CD4-positive, alpha-beta T cell treated with Interleukin-10 for 1 hour (primary cell): ENCODE data around the gene SYT2.
"Not testable (repeated sequence)": the region's sequence is repeated elsewhere in the genome, so short reads cannot be mapped to it uniquely, and the experiment has no call there.

Experiments
- DNase-seq: peaks from one replicate; pipeline ENCODE4 v3.0.0-alpha.2; 2020

SYT2 gene

DNA sequence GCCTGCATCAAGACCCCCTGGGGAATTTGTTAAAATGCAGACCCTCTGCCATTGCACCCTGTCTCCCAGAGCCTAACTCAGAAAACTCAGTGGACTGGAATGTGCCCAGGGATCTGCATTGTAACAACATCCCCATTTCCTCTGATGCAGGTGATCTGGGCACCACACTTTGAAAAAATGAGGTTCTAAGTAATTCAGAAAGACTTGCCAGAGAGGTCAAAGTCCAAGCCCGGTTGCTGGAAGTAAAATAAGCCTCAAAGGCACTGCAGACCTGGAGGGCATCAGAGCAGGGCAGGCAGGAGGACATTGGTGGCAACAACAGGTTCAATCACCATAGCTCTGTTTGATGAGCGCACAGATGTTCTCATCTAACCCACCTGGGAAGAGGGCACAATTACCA is 90.7 kb downstream of the SYT2 start:
- DNase-seq = no peak

DNA sequence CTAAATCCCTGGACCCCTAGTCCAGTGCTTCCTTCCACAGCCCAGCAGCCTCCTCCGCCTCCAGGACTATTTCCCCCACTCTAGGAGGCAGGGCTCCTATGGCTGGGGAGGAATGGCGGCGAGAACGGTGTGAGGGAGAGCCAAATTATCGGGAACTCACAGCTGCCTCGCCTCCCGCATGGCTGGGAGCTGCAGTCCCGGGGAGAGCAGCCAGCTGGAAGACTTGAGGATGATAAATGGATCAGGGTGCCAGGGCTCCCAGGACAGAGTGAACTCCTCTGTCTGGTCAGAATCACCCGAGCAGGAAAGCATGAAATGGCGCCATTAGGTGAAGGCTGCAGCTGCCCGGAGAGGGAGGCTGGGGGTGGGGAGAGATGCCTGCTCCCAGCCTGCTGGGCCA is 91.2 kb downstream of the SYT2 start:
- DNase-seq = not testable (repeated sequence)

DNA sequence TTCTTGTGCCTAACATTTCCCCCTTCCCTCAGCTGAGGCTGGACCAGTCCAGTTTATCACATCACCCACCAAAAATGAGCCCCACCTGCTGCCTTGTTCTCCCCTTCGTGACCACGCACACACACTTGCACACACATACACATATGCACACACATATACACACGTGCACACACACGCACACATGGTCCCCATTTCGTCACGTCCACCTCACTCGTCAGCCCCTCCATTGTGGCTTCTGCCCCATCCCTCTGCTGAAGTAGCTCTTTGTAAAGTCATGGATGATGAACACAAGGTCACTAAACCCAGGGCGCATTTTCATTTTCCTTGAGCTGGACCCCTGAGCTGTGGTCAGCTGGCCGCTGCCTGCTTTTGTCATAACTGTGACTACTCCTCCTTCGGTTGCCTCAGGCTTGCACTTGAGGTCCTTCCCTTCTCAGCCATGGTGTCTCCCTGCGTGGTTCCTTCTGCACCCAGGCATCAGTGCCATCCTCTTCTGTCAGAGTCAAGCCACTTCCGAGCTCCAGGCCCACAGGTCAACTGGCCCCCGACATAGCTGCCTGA is 93.8 kb downstream of the SYT2 start:
- no peak for DNase-seq

DNA sequence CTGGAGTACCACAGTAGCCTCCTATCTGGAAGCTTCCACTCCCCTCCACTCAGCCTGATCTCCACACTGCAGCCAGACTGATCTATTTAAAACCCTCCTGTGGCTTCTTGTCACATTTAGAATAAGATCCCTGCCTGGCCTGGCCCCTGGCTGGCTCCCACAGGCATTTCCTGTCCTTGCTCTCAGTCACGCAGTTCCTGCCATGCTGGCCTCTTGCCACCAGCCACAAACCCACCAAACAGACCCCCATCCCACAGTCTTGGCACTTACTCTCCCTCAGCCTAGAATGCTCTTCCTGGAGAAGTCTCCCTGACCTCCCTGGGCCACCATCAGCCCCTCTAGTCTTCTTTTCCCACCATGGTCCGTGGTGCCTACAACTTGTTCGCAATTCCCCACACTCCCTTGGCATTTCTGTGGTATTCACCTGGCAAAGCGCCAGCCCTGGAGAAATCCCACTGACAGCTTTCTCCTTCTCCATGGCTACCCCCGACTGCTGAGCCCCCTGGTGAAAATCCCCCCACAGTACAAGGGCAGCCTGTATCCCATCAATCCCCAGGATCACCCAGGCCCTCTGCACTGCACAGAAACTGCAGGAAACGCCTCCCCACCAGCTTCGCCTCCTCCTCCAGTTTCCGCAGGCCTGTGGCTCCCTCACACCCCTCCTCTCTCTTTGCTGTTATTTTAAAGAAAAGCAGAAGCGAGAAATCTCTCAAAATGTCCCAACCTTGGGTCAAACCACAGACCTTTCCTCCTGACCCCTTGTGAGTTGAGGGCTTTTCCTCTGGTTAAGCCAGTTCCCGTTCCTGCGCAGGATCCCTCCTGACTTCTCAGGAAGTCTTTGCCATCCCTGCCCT is 94.5 kb downstream of the SYT2 start:
- no peak for DNase-seq

DNA sequence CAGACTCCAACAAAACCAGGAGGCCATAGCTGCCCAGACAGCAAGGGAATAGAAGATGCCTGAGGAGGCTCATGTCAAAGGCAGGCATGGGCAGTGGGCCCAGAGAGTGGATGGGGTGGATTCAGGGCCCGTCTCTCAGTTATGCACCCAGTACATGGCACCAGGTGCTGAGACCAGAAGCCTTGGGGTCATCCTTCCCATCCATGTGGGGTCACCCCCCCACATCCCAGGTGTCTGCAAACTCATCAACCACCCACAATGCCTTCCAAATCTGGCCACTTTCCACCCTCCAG is 95.1 kb downstream of the SYT2 start:
- DNase-seq = not testable (repeated sequence)

DNA sequence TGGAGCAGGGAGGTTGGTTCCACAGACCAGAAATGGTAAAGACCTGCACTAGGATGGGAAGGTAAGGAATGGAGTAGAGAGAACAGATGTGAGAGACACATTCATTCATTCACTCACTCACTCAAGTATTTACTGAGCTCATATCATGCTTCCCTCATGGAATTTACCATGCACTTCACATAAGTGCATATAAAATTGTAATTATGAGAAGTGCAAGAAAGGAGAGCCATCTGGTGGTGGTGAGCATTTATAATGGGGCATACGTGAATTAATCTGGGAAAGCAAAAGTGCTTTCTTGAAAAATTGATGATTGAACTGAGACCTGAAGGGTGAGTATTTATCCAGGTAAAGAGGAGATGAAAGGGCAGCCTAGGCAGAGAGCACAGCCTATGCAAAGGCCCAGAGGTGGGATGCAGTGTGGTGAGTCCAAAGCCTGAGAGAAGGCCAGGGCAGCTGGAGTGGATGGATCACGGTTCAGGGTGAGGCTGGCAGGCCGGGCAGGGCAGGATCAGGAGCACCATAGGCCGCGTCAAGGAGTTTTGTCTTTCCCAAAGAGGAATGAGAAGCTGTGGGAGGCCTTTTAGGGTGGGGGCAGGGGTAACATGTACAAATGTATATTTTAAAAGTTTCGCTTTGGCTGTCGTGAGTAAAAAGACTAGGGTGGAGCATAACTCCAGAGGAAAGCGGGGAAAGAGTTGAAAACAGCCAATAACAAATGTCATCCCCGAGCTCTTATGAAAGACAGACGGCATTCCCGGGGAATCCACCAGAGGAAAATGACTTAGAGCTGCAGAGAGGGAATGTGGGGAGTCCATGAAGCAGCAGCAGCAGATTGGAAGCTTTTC is 95.7 kb downstream of the SYT2 start:
- not testable (repeated sequence) for DNase-seq

DNA sequence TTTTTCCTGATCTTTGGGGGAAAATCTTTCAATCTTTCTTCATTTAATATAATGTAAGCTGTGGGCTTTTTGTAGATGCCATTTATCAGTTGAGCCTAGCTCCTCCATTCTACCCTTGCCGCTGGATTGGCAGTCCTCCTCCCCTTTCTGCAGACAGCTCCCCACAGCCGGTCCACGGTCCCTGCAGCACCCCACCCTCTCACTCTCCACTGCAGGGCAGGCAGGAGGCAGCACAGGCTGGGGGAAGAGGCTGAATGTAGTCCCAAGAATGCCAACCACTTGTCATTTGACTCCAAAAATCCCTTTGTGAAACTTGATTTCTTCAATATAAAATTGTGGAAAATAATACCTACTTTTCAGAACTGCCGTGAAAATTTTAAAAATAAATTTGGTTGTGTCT is 96.7 kb downstream of the SYT2 start:
- no peak for DNase-seq

DNA sequence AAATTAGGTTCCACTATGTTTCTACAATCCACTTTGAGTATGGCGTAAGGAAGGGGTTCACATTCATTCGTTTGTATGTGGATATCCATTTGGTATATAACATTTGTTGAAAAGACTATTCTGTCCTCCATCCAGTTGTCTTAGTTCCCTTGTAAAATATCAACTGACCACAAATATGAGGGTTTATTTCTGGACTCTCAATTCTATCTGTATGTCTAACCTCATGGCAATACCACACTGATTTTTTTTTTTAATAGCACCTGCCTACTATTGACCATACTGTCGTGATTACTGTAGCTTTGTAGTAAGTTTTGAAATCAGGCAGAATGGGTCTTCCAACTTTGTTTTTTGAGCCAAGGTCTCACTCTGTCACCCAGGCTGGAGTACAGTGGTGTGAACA is 98.2 kb downstream of the SYT2 start:
- DNase-seq = not testable (repeated sequence)

DNA sequence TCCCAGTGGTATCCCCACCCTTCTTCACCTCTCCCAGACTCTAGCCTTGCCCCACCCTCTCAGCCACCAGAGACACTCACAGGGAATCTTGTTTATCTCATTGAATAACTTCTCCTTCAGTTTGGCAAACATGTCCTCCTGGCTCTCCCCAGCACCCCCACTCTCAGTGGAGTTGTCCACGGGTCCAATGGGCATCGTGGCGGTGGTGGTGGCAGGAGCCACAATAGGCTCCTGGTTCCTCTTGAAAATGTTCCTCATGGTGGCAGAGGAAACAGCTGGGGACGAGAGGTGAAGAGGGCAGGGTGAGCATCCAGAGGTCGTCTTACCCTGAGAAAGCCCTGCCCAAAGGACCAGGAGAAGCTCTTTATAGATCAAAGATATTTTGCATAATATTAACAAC is 104.7 kb downstream of the SYT2 start:
- no peak for DNase-seq

DNA sequence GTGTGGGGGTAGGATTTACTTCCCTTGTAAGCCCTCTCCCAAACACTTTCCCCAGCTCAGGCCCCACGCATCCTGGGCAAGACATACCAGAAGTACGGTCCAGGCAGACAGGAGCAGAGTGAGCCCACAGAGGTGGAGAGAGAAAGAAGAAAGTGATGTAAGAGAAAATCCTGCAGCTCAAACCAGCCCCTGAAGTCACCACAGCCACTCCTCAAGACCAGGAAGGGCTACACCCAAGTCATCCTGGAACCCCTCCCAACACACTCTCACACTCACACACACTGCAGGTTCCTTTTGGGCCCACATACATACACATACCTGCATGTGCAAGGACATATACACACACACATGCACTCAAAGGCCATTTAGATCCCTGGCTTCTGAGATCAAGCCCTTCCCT is 106.8 kb downstream of the SYT2 start:
- no peak for DNase-seq

DNA sequence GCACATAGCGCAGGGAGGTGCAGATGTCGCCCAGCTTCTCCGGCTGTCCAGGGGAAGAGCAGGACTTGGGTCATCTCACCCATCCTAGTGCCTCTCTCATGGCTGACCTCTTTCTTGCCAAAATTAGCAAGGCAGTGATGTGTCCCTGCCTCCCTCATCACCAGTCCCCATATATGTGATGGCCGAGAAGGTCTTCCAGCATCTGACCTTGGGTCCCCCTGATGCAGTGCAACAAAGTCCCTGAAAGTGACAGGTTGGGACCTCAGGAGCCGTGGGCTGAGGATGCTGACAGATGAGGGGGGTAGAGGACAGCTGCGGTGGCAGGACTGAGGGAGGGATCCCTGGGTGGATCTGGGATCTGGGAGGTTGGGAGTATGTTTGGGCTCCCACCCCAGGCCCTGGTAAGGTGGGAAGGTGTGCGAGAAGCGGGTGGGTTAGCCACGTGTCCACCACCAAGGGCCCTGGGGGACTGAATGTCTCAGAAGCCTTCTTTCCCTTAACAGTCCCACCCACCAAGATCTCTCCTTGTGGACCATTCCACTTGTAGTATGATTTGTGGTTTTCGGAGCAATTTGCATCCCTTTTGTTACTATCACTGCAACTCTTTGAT is 109.7 kb downstream of the SYT2 start:
- no peak for DNase-seq

DNA sequence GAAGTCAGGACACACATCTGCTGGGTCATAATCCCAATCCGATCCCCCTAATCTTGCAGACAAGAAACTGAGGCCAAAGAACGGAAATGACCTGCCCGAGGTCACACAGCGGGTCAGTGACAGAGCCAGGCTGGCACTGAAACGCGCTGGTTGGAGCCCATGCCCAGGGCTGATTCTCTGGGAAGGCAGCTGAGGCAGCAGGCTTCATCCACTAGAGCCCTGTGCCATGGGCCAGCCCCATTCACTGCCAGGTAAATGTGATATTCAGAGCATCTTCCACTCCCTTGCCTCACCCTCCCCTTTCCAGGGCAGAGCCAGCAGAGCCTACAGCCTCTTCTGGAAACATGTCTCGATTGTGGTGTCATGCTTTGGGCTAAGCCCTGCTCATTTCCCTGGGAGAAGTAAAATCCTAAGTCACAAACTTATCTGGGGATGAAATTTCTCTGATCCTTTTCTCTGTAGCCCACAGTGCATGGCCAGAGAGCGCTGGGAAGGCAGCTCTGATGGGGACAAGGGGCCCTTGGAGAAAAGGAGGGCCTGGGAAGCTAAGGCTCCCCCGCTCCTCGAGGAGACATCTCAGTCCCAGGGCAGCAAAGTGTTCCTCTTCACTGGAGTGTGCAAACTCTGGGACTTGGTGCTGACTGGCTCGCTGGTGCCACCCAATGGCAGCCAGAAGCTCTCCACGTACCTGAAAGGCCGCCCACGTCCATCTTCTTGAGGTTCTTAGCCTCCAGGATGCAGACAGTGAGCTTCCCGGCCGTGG is 110.4 kb downstream of the SYT2 start:
- DNase-seq = peak; percentile 22

DNA sequence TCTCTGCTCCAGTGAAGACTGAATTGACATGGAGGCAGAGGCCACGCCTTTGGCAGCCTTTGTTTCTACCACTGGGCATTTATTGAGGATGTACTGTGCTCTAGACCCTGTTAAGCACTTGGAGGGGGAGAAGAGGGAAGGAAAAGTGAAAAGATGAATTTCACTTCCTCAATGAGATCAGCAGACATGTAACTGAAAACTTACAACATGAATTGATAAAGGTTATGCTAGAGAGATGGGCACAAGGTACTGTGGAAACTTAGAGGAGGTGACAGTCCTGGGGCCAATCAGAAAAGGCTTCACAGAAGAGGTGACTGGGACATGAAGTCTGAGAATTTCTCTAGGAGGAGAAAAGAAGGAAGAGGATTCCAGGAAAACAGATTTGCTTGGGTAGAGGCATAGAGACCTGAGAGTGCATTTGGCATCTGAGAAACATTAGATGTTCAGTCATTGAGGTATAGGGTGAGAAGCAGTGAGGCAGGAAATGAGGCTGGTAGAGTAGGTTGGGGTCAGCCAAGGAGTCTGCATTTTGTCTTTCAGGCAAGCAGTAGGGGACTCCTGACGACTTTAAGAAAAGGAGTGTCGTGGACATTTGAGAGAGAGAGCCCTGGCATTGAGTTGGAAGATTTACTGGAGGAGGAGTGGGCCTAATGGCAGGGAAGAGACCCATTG is 113.0 kb downstream of the SYT2 start:
- no peak for DNase-seq

DNA sequence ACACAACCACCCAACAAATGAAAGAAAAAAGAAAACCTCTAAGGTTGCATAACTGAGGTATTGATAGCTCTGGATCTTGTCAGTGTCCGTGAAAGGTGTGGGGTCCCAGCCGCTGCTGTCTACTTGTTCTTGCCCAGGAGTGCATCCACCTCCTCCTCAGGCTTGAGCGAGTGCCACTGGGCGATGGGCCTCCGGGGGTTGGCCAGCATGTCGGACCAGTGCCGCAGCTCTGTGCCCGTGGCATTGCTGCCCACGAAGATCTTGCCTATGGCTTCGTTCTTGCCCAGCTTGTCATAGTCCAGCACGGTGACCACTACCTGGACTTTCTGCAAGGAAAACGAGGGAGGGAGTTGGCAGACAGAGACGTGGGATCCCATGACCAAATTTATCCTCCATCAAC is 113.6 kb downstream of the SYT2 start:
- no peak for DNase-seq

DNA sequence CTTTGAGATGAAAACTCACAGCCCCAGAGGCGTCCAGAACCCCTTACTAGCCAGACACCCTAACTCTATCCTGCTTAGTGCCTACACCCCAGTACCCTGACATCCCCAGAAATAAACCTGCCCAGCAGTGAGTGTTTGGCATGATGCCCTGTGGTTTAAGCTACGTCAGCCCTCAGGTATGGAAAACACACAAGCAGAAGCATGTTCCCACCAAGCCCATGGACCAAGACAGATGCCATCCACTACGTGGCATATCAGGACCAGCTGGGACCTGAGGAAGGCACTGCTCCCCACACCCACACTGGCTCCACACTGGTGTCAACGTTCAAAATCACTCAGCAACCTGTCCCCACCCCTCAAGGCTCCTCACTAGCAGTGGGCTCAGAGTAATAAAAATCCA is 116.4 kb downstream of the SYT2 start:
- DNase-seq = no peak

DNA sequence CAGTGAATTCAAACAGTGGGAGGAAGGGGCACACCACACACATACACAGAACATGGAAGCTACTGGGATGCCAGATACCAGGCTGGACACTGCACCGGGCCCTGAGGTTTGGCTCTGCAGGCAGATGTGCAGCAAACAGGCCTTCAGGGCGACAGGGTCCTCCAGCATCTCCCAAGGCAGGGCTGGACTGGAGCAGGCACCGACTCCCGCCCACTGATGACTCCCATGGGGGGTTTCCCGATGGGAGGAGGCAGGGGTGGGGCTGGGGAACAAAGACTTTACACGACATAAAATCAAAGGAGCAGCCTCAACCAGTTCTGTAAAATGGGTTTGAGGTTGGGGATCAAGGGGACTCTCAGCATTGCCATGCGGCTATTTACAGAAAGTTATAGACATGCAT is 118.1 kb downstream of the SYT2 start:
- DNase-seq = no peak

DNA sequence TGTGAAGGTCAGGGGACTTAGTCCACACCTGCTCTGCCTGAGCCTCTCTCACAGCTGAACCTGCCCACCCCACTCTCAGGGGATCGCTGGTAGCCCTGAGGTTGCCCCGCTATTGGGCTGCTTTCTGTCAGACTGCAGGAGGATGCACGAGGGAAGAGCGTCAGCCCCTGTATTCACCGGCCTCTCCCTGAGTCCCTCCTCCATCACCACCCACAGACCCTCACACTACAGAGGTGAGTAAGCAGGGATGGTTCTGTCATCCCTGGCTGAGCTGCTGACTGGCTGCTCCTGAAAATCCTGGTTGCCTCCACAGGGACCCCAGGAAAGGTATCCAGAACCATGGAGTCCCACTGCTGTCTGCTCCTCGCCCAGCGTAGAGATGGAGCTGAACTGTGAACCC is 118.7 kb downstream of the SYT2 start:
- no peak for DNase-seq

DNA sequence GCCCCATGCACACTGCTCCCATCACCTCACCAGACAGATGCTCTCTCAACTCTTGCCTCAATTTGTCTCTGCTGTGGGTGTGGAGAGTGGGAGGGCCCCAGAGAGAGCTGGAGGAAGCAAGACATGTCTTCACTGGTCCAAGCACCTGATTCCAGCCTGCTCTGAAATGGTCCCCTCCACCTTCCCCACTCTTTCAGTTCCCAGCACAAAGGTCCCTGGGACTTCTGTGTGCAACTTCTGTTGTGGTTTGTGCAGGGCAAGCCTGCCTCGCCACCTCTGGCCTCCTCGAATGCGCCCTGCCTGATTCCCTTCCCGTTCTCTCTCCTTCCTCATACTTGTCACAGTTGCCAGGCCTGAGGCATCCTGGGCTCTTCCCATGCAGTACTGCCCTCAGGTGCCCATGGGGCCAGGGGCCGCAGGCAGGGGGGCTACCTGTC is 119.3 kb downstream of the SYT2 start:
- DNase-seq = no peak

DNA sequence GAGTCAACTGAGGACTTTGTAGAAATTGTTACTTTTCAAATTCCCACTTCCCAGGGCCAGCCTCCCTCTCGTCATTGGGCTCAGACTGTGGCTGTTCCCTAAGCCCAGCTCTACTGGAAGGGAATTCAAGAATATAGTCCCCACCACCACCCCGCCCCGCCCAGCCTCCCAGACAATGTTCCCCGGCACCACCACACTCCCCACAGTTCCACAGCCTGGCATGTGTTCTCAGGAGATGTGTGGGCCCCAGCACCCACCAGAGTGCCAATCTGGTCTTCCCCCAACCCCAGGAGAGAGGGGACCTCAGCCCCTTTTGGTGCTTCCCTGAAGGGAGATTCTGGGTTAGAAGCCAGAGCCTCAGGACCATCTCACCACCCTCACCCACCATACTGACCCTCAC is 120.1 kb downstream of the SYT2 start:
- no peak for DNase-seq

DNA sequence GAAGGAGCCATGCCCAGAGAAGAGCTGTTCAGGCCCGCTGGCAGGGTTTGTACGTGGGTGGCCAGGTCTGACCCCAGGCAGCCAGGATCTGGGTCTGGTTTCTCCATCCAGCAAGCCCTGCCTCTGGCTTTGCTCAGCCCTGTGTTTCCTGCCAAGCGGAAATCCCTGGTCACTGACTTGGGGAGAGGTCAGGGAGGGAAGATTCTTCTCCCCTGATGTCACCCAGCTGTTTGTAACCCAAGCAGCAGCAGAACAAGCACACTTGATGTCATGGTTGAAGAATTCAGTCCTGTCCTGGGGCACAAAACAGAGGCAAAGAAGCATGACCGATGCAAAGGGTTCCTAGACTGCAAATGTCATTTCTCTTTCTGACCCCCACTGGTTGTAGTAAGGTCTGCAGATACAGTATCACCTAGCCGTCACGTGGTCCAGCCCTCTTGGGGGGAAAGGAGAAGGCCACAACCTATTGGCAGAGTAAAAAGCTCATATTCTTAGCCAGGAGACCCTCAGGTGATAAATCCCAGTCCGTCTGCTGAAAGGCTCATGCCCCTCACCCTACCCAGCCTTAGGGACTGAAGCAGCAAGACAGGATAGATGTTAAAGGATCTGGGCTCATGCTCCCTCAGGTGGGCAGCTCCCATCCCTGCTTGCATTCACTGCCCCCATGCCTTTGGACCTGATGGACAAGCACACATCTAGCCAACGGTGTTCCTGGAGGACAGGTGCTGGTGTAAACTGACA is 120.9 kb downstream of the SYT2 start:
- no peak for DNase-seq

DNA sequence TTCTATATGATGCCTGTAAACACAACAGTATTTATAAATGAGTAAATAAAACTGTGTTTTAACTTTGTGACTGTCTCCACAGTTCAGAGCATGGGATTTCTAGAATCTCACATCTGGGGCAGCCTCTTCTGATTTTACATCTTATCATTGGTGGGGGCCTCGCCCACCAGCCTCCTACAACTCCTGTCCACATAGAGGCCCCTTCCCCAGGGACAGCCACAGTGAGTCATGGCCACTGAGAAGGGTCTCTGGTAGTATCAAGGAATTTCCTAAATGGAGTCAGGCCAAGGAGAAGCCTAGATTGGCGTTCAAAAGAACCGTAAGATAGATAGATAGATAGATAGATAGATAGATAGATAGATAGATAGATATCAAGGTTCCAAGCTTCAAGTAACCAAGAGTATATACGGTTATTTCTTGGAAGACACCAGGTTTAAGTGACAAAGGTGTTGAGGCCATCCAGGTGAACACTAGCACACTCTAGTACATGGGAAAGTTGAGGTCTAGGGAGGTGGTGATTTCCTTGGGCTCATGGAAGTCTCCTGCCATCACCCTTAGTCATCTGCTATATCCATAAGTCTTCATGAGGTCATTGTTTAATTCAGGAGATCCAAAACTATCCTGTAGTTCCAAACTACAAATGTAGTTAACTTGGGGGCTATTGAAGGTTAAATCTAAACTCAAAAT is 121.6 kb downstream of the SYT2 start:
- no peak for DNase-seq
